BJ (cell line): ENCODE results near the gene ZNF462. TPM values are rescaled to one million over a fixed set of nuclear protein-coding genes. Genes with fewer than 3 reads are reported as not detected.
A peak's percentile ranks its signal among the peaks of the same experiment; 100 is the strongest.
"Not testable (repeated sequence)": the region's sequence is repeated elsewhere in the genome, so short reads cannot be mapped to it uniquely, and the experiment has no call there.

Experiments
- CTCF ChIA-PET: fragments of 350-600 bp; formaldehyde crosslinking; extraction: SDS; loops from one replicate; lab custom pipeline; 2021; ENCODE audit warnings: antibody characterized with exemption, inconsistent platforms; lab: Yijun Ruan, JAX
- POLR2A ChIA-PET: fragments of 300-600 bp; sonication (Branson Sonifier 250); formaldehyde crosslinking; extraction: SDS; loops from one replicate; lab custom pipeline; 2021; ENCODE audit warnings: antibody characterized with exemption; lab: Charles Lee
- DNase-seq: peaks from one replicate; pipeline ENCODE4 v3.0.0-alpha.2; 2011; ENCODE audit warnings: low read depth
- H3K27me3 ChIP-seq: 2 replicates; pipeline ENCODE4 v1.6.0; 2011; ENCODE audit warnings: low read length; ENCODE audit not compliant: control insufficient read depth, insufficient read depth
- H3K36me3 ChIP-seq: 2 replicates; pipeline ENCODE4 v1.5.1; 2011; ENCODE audit warnings: low read length; ENCODE audit not compliant: control insufficient read depth, insufficient read depth
- H3K4me3 ChIP-seq: 2 replicates; pipeline ENCODE4 v1.5.1; 2011; ENCODE audit warnings: low read depth, mild to moderate bottlenecking, control low read depth, low read length
- CTCF ChIP-seq: IDR thresholded peaks from 2 replicates; pipeline ENCODE4 v1.5.1; 2011; ENCODE audit warnings: low read depth, mild to moderate bottlenecking, control low read depth, inconsistent platforms, low read length, moderate library complexity; ENCODE audit not compliant: insufficient read depth
- polyA plus RNA-seq: library from polyadenylated mRNA; depleted of rRNA; stranded (reverse); fragments of >200 nt; gene quantifications from 2 replicates; pipeline ENCODE4 v1.2.3, GENCODE V29; 2011

ZNF462 gene
- polyA plus RNA-seq, 1 experiment: 3.5 TPM

DNA sequence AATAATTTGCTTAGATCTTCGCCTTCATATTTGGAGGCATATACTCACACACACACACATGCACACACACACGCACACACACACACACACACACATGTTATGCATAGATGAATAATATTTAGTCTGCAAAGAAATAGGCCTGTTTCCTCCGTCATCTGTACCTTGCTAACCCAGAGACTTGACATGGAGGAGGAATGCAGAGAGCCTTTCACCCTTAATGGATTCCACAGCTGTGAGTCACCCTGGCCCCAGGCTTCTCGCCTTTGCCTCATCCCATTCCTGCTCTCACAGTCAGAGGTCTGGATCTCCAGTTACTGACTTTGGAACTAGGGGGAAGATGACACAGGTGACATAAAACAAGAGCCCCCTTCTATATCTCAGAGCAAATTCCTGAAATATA, 29.7 kb downstream of the ZNF462 start:
- CTCF ChIA-PET: interaction anchor here (1.2 to 1.3 kb wide), 2 partner anchors 11 to 12 kb away, joined by 3 to 4 read pairs; no protein-coding TSS in a partner anchor

DNA sequence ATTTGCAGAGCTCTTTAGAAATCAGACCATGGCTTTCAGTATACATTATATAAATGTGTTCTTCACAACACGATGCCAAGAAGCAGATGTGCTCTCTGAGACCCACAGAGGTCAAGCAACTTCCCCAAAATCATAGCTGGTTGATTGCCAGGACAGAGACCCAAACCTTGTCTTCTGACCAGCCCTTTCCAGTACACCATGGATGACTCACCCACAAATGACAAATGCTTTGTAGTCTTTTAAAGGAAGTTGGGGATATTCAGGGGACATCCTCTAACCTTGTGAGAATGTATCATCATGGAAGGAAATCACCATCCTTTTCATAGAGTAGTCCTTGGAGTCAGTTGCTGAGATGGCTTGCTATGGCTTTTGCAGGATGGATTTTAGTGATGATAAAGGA, 30.1 kb downstream of the ZNF462 start:
- Histone ChIP-seq H3K4me3 (no peak overlapping the region), H3K36me3 (no peaks in the 10 kb centered on the region), H3K27me3 (no peaks in the 10 kb centered on the region)
- no peak for TF ChIP-seq CTCF
- ChIA-PET POLR2A (no interaction called here), CTCF (interaction anchor here (1.2 to 1.3 kb wide), 2 partner anchors 11 to 12 kb away, joined by 3 to 4 read pairs; no protein-coding TSS in a partner anchor)
- no peak for DNase-seq

More for the DNA sequence above, 29.7 kb downstream of the ZNF462 start:
- POLR2A ChIA-PET: no interaction called here
- Histone ChIP-seq H3K4me3 (no peak overlapping the region), H3K36me3 (no peaks in the 10 kb centered on the region), H3K27me3 (no peaks in the 10 kb centered on the region)
- peak; percentile 87 for DNase-seq
- TF ChIP-seq CTCF: no peak

- no peak overlapping the region for H3K4me3 ChIP-seq
- H3K36me3 ChIP-seq: no peaks in the 10 kb centered on the region
- no peak for TF ChIP-seq CTCF
- H3K27me3 ChIP-seq: no peaks in the 10 kb centered on the region
- ChIA-PET CTCF (no interaction called here), POLR2A (no interaction called here)
- DNase-seq: no peak
These were observed 33.7 kb downstream of the ZNF462 start for GRCh38 chr9:106896695-106897094.

- no peaks in the 10 kb centered on the region for H3K36me3 ChIP-seq
- ChIA-PET CTCF (no interaction called here), POLR2A (no interaction called here)
- H3K4me3 ChIP-seq: no peak overlapping the region
- TF ChIP-seq CTCF: no peak
- no peaks in the 10 kb centered on the region for H3K27me3 ChIP-seq
- DNase-seq: peak; percentile 53
These were observed 34.3 kb downstream of the ZNF462 start for GRCh38 chr9:106897236-106897635.

- POLR2A ChIA-PET: no interaction called here
- TF ChIP-seq CTCF: no peak
- DNase-seq: no peak
- Histone ChIP-seq H3K4me3 (no peak overlapping the region), H3K27me3 (no peaks in the 10 kb centered on the region), H3K36me3 (no peaks in the 10 kb centered on the region)
- CTCF ChIA-PET: no interaction called here
These were observed 34.8 kb downstream of the ZNF462 start for GRCh38 chr9:106897751-106898150.

- H3K27me3 ChIP-seq, CTCF ChIA-PET, H3K36me3 ChIP-seq, DNase-seq, H3K4me3 ChIP-seq, POLR2A ChIA-PET: not testable (repeated sequence)
These were observed 37.6 kb downstream of the ZNF462 start for GRCh38 chr9:106900523-106900922.
